Transverse colon (tissue), 4 donors: ENCODE measurements around the gene MGARP. TPM values are rescaled to one million over a fixed set of nuclear protein-coding genes. Genes with fewer than 3 reads are reported as not detected.

ENCODE experiments used
- DNase-seq: peaks from one replicate; pipeline ENCODE4 v3.0.0-alpha.2; 2019
- H3K27ac ChIP-seq, 4 donors: fragments of 200-600 bp; sonication (generic); 2 replicates each; pipeline ENCODE4 v1.5.1; 2016 to 2018; ENCODE audit warnings: inconsistent platforms in 4 of 4
- H3K27me3 ChIP-seq: fragments of 200-600 bp; sonication (generic); 2 replicates; pipeline ENCODE4 v1.5.1; 2017; ENCODE audit warnings: inconsistent platforms
- H3K36me3 ChIP-seq, 4 donors: fragments of 200-600 bp; sonication (generic); 2 replicates each; pipeline ENCODE4 v1.5.1; 2017 to 2019; ENCODE audit warnings: inconsistent platforms in 4 of 4
- H3K4me1 ChIP-seq, 4 donors: fragments of 200-600 bp; sonication (generic); 2 replicates each; pipeline ENCODE4 v1.5.1; 2017 to 2020; ENCODE audit warnings: inconsistent platforms in 4 of 4
- H3K4me3 ChIP-seq, 4 donors: fragments of 200-600 bp; sonication (generic); 1 replicate in 1 of 4; 2 replicates in 3 of 4; pipeline versions ENCODE4 v1.5.1 to v1.6.1; 2017 to 2019; ENCODE audit warnings: inconsistent platforms in 4 of 4
- H3K9me3 ChIP-seq, 2 donors: fragments of 200-600 bp; sonication (generic); 2 replicates each; pipeline ENCODE4 v1.5.1; 2017 to 2019; ENCODE audit warnings: inconsistent platforms in 2 of 2
- CTCF ChIP-seq, 5 experiments: fragments of 200-600 bp in 3 of 5; fragments of 450-650 bp in 2 of 5; sonication (generic) in 3 of 5; IDR thresholded peaks; 1 replicate in 2 of 5; 2 replicates in 3 of 5; pipeline ENCODE4 v1.5.1; 2016 to 2017; ENCODE audit warnings: antibody characterized with exemption in 5 of 5, inconsistent platforms in 3 of 5, mild to moderate bottlenecking in 2 of 5, moderate library complexity in 1 of 5
- EP300 ChIP-seq: sonication (generic); formaldehyde crosslinking; IDR thresholded peaks from one replicate; pipeline ENCODE4 v1.6.1; 2017; ENCODE audit warnings: antibody characterized with exemption, low read depth
- POLR2A ChIP-seq: fragments of 450-650 bp; IDR thresholded peaks from one replicate; pipeline ENCODE4 v1.6.1; 2016; ENCODE audit warnings: antibody characterized with exemption, mild to moderate bottlenecking, moderate library complexity
- POLR2AphosphoS5 ChIP-seq, 3 donors: sonication (generic); formaldehyde crosslinking; IDR thresholded peaks; one replicate each; pipeline ENCODE4 v1.6.1; 2016; ENCODE audit warnings: antibody characterized with exemption in 3 of 3
- whole genome bisulfite sequencing, 2 donors: methylation state at CpG; one replicate each; pipeline ENCODE4 v1.1.5; 2018; ENCODE audit warnings: low coverage in 1 of 2; 5-methylcytosine and 5-hydroxymethylcytosine counted together
- in situ Hi-C, 4 donors: fragments of 200-750 bp; cut with MboI; loops; one replicate each; pipeline versions ENCODE4 v1.15.0 to v1.15.1; 2017; ENCODE audit warnings: low sequenced_read_pairs in 3 of 4, low pct_ligation_motif_present in 1 of 4, low pct_unique_long_range_greater_than_20kb in 1 of 4
- intact Hi-C: fragments of 100-400 bp; cut with DNase I; formaldehyde crosslinking; loops from one replicate; pipeline ENCODE4 v1.15.1; 2023; ENCODE audit warnings: low total_unique reads
- total RNA-seq, 4 donors: library from RNA; depleted of rRNA; stranded (reverse); fragments of >200 nt; gene quantifications; one replicate each; pipeline ENCODE4 v1.1.0, GENCODE V29; 2016

The MGARP gene
- total RNA-seq, 4 donors from 2014 or later, result 0.64 to 3.4 (median 0.82) TPM; not detected in 1

- intact Hi-C loops (no loop called here), in situ Hi-C loops (no loop called here)
- Histone ChIP-seq H3K27me3 (no peaks in the 10 kb centered on the region), H3K9me3 (no peaks in the 10 kb centered on the region), H3K4me1 (peaks cover 18 to 49% (median 21%) of the 10 kb centered on the region in 4 donors), H3K36me3 (no peaks in the 10 kb centered on the region), H3K27ac (peak overlapping the region; percentile 95 to 98 (median 97)), H3K4me3 (peak overlapping the region; percentile 21 to 90 (median 85))
- TF ChIP-seq CTCF (IDR thresholded peaks at IDR 0.05), result peak in 1 of 5 experiments; percentile 15
- TF ChIP-seq POLR2A, result no peak
- peak; percentile 38 for DNase-seq
- WGBS, 2 donors, result 3% methylated on average over 11 to 16 of the region's 16 CpGs
Measured at GRCh38 chr4:139300431-139301112, 20.5 kb upstream of the MGARP start.

GRCh38 chr4:139299536-139299935 is 19.5 kb upstream of the MGARP start:
- Histone ChIP-seq H3K27me3 (no peaks in the 10 kb centered on the region), H3K4me3 (peak overlapping the region in 2 of 4 donors; percentile 80 to 90), H3K27ac (peak overlapping the region in 3 of 4 donors; percentile 96 to 98 (median 98)), H3K4me1 (peaks cover 18 to 44% (median 21%) of the 10 kb centered on the region in 4 donors), H3K36me3 (no peaks in the 10 kb centered on the region), H3K9me3 (no peaks in the 10 kb centered on the region)
- no peak for TF ChIP-seq POLR2AphosphoS5 (IDR thresholded peaks at IDR 0.05)
- TF ChIP-seq CTCF (IDR thresholded peaks at IDR 0.05), result no peak
- no peak for TF ChIP-seq EP300
- no peak for TF ChIP-seq POLR2A
- WGBS, 2 donors, result 44 to 50% methylated on average over 1 of the region's 1 CpG
- in situ Hi-C loops, result loop anchor here in 3 of 4 donors (5.0 to 25.0 kb wide), 5 partner anchors 65 to 265 kb away; no protein-coding TSS in a partner anchor
- DNase-seq, result no peak
- intact Hi-C loops, result no loop called here

- H3K36me3 ChIP-seq, result peaks cover 0 to 12% (median 6%) of the 10 kb centered on the region in 4 donors
- H3K4me3 ChIP-seq, result no peak overlapping the region
- H3K4me1 ChIP-seq, result peaks cover 8 to 33% (median 12%) of the 10 kb centered on the region in 4 donors
- intact Hi-C loops, result no loop called here
- TF ChIP-seq EP300 (no peak), POLR2AphosphoS5 (IDR thresholded peaks at IDR 0.05) (no peak)
- 60 to 82% methylated on average over 2 of the region's 2 CpGs for WGBS, 2 donors
- no peaks in the 10 kb centered on the region for H3K27me3 ChIP-seq
- DNase-seq, result no peak
- H3K27ac ChIP-seq, result no peak overlapping the region
- H3K9me3 ChIP-seq, result no peaks in the 10 kb centered on the region
- in situ Hi-C loops, result loop anchor here in 3 of 4 donors (5.0 to 25.0 kb wide), 5 partner anchors 62 to 262 kb away; no protein-coding TSS in a partner anchor
Measured at GRCh38 chr4:139297001-139297410, 17.0 kb upstream of the MGARP start.

- WGBS, 2 donors, result 9 to 11% methylated on average over 6 of the region's 6 CpGs
- H3K9me3 ChIP-seq, result no peaks in the 10 kb centered on the region
- in situ Hi-C loops (loop anchor here in 3 of 4 donors (5.0 to 25.0 kb wide), 5 partner anchors 61 to 261 kb away; no protein-coding TSS in a partner anchor), intact Hi-C loops (loop anchor here (2.0 kb wide), 1 partner anchor 197 kb away; no protein-coding TSS in a partner anchor)
- DNase-seq, result no peak
- H3K36me3 ChIP-seq, result peaks cover 0 to 23% (median 12%) of the 10 kb centered on the region in 4 donors
- peak overlapping the region; percentile 86 to 92 (median 88) for H3K27ac ChIP-seq
- H3K4me1 ChIP-seq, result peaks cover 8 to 33% (median 12%) of the 10 kb centered on the region in 4 donors
- peak in 1 of 5 experiments; percentile 0 for TF ChIP-seq CTCF (IDR thresholded peaks at IDR 0.05)
- no peak for TF ChIP-seq POLR2AphosphoS5 (IDR thresholded peaks at IDR 0.05)
- no peaks in the 10 kb centered on the region for H3K27me3 ChIP-seq
- peak overlapping the region in 3 of 4 donors; percentile 67 to 77 (median 69) for H3K4me3 ChIP-seq
Measured at GRCh38 chr4:139295942-139296299, 15.9 kb upstream of the MGARP start.
